HL-60 (cell line): ENCODE results near the gene KIR2DL4.
A peak's percentile ranks its signal among the peaks of the same experiment; 100 is the strongest.
"Not testable (repeated sequence)": the region's sequence is repeated elsewhere in the genome, so short reads cannot be mapped to it uniquely, and the experiment has no call there.

ENCODE experiments used
- DNase-seq, 2 experiments: peaks; one replicate each; pipeline ENCODE4 v3.0.0-alpha.2; 2010 to 2020; ENCODE audit warnings: low read depth in 1 of 2, low spot score in 1 of 2
- H3K27ac ChIP-seq: fragments of 250-450 bp; sonication (Bioruptor Pico); replicated peaks from 2 replicates; pipeline ENCODE4 v1.5.1; 2020; ENCODE audit warnings: mild to moderate bottlenecking, moderate library complexity
- H3K27me3 ChIP-seq: fragments of 250-450 bp; sonication (Bioruptor Pico); 2 replicates; pipeline ENCODE4 v1.5.1; 2021; ENCODE audit warnings: mild to moderate bottlenecking, moderate library complexity; ENCODE audit not compliant: insufficient read depth, poor library complexity, severe bottlenecking
- H3K4me3 ChIP-seq: replicated peaks from 2 replicates; pipeline ENCODE4 v1.5.1; 2011; ENCODE audit warnings: mild to moderate bottlenecking, control low read depth, low read length; ENCODE audit not compliant: insufficient read depth
- GABPA ChIP-seq: IDR thresholded peaks from 2 replicates; pipeline ENCODE4 v1.6.1; 2012; ENCODE audit warnings: low read depth
- POLR2AphosphoS5 ChIP-seq: IDR thresholded peaks from 2 replicates; pipeline ENCODE4 v1.6.1; 2012; ENCODE audit warnings: low read depth
- SPI1 ChIP-seq: IDR thresholded peaks from 2 replicates; pipeline ENCODE4 v1.6.1; 2012; ENCODE audit warnings: low read depth, mild to moderate bottlenecking, borderline replicate concordance
- TF ChIP-seq, protein P1 (sequence below): IDR thresholded peaks from 2 replicates; pipeline ENCODE4 v1.6.1; 2012; ENCODE audit warnings: low read depth; ENCODE audit not compliant: insufficient replicate concordance
- TF ChIP-seq, protein P2 (sequence below): IDR thresholded peaks from one replicate; pipeline ENCODE4 v1.5.1; 2011; ENCODE audit warnings: low read length, control low read depth, inconsistent platforms; ENCODE audit not compliant: insufficient read depth

Gene KIR2DL4

DNA sequence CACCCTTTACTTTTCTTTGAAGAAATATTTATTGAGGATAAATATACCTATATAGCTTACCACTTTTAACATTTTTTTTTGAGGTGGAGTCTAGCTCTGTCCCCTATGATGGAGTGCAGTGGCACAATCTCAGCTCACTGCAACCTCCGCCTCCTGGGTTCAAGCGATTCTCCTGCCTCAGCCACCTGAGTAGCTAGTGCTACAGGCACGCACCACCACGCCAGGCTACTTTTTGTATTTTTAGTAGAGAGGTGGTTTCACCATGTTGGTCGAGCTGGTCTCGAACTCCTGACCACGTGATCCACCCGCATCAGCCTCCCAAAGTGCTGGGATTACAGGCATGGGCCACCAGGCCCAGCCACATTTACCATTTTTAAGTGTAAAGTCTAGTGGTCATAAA is 27.6 kb upstream of the KIR2DL4 start:
- H3K4me3 ChIP-seq, H3K27ac ChIP-seq, DNase-seq, H3K27me3 ChIP-seq: not testable (repeated sequence)

DNA sequence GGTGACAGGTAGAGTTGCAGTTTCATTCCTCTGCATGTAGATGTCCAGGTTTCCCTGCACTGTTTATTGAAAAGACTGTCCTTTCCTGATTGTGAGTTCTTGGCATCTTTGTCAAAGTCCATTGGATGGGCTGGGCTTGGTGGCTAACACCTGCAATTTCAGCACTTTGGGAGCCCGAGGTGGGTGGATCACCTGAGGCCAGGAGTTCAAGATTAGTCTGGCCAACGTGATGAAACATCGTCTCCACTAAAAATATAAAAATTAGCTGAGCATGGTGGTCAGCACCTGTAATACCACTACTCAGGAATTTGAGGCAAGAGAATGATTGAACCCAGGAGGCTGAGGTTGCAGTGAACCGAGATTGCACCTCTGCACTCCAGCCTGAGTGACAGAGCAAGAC is 25.6 kb upstream of the KIR2DL4 start:
- DNase-seq, H3K4me3 ChIP-seq, H3K27me3 ChIP-seq, H3K27ac ChIP-seq: not testable (repeated sequence)

DNA sequence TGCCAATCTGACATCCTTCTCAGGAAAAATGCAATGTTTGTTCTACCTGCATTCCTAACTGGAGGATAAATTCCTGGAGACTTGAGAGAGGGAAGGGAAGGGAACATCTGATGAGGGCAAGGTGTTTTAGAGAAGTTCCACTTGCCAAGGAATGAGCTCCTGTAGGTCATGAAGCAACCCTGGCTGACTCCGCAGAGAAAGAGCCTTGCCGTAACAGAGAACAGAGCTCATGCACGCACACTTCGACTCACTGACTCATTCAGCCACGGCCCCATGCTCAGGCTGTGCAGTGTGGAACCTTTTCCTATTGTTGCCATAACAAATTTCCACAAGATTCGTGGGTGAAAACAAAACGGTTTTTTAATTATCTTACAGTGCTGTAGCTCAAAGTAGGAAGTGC is 24.5 kb upstream of the KIR2DL4 start:
- not testable (repeated sequence) for H3K4me3 ChIP-seq, H3K27ac ChIP-seq, H3K27me3 ChIP-seq
- DNase-seq: peak; percentile 41 to 64

DNA sequence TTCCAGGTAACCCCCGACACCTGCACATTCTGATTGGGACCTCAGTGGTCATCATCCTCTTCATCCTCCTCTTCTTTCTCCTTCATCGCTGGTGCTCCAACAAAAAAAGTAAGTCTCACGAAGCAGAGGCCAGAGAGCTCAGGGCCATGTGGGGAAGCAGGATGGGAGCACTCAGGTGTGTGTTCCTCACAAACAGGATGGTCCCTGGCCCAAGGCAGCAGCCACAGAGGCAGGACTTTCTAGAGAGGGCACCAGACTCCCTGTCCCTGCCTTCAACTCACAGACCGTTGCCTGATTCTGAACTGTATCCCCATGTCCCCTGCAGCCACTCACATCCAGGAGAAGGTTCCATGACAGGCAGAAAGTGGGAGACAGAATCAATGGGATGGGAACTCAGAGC is 20.5 kb upstream of the KIR2DL4 start:
- H3K4me3 ChIP-seq, DNase-seq, H3K27ac ChIP-seq, H3K27me3 ChIP-seq: not testable (repeated sequence)

DNA sequence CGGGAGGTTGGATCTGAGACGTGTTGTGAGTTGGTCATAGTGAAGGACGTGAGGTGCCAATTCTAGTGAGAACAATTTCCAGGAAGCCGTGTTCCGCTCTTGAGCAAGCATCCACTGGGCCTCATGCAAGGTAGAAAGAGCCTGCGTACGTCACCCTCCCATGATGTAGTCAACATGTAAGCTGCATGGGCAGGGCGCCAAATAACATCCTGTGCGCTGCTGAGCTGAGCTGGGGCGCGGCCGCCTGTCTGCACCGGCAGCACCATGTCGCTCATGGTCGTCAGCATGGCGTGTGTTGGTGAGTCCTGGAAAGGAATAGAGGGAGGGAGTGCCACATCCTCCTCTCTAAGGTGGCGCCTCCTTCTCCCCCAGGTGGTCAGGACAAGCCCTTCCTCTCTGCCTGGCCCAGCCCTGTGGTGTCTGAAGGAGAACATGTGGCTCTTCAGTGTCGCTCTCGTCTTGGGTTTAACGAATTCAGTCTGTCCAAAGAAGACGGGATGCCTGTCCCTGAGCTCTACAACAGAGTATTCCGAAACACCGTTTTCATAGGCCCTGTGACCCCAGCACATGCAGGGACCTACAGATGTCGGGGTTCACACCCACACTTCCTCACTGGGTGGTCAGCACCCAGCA is 17.2 kb upstream of the KIR2DL4 start:
- not testable (repeated sequence) for H3K27ac ChIP-seq, H3K27me3 ChIP-seq, DNase-seq, H3K4me3 ChIP-seq

DNA sequence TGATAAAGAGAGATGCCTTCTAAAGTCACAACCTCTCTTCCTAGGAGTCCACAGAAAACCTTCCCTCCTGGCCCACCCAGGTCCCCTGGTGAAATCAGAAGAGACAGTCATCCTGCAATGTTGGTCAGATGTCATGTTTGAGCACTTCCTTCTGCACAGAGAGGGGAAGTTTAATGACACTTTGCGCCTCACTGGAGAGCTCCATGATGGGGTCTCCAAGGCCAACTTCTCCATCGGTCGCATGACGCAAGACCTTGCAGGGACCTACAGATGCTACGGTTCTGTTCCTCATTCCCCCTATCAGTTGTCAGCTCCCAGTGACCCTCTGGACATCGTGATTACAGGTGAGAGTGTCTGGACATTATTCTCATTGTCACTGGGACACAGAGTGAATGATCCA is 15.3 kb upstream of the KIR2DL4 start:
- H3K4me3 ChIP-seq, H3K27me3 ChIP-seq: not testable (repeated sequence)
- H3K27ac ChIP-seq: peak overlapping the region; percentile 53
- DNase-seq: peak; percentile 54 to 87
- peak; percentile 80 for TF ChIP-seq SPI1

DNA sequence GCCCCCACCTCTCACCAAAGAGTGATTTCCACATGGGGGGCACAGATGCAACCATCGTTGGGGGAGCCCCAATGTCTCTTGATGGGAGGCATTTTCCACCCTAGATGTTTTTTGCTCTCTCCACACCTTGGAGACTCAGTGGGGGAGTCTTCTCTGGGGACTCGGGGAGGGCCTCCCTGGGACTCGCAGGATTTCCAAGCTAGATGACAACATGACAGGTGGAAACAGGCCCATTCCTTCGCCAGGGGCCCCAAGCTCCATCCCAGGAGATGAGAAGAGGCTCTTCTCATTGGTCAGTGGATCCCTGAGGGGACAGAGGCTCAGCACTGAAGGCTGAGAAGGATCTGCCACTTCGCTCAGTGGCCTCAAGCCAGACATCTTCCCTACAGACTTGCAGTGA is 12.7 kb upstream of the KIR2DL4 start:
- no peak overlapping the region for H3K4me3 ChIP-seq
- no peak overlapping the region for H3K27ac ChIP-seq
- H3K27me3 ChIP-seq: no peaks in the 10 kb centered on the region
- TF ChIP-seq SPI1 (no peak), GABPA (no peak), POLR2AphosphoS5 (no peak)
- TF ChIP-seq, protein P1, sequence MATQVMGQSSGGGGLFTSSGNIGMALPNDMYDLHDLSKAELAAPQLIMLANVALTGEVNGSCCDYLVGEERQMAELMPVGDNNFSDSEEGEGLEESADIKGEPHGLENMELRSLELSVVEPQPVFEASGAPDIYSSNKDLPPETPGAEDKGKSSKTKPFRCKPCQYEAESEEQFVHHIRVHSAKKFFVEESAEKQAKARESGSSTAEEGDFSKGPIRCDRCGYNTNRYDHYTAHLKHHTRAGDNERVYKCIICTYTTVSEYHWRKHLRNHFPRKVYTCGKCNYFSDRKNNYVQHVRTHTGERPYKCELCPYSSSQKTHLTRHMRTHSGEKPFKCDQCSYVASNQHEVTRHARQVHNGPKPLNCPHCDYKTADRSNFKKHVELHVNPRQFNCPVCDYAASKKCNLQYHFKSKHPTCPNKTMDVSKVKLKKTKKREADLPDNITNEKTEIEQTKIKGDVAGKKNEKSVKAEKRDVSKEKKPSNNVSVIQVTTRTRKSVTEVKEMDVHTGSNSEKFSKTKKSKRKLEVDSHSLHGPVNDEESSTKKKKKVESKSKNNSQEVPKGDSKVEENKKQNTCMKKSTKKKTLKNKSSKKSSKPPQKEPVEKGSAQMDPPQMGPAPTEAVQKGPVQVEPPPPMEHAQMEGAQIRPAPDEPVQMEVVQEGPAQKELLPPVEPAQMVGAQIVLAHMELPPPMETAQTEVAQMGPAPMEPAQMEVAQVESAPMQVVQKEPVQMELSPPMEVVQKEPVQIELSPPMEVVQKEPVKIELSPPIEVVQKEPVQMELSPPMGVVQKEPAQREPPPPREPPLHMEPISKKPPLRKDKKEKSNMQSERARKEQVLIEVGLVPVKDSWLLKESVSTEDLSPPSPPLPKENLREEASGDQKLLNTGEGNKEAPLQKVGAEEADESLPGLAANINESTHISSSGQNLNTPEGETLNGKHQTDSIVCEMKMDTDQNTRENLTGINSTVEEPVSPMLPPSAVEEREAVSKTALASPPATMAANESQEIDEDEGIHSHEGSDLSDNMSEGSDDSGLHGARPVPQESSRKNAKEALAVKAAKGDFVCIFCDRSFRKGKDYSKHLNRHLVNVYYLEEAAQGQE: no peak
- TF ChIP-seq, protein P2, sequence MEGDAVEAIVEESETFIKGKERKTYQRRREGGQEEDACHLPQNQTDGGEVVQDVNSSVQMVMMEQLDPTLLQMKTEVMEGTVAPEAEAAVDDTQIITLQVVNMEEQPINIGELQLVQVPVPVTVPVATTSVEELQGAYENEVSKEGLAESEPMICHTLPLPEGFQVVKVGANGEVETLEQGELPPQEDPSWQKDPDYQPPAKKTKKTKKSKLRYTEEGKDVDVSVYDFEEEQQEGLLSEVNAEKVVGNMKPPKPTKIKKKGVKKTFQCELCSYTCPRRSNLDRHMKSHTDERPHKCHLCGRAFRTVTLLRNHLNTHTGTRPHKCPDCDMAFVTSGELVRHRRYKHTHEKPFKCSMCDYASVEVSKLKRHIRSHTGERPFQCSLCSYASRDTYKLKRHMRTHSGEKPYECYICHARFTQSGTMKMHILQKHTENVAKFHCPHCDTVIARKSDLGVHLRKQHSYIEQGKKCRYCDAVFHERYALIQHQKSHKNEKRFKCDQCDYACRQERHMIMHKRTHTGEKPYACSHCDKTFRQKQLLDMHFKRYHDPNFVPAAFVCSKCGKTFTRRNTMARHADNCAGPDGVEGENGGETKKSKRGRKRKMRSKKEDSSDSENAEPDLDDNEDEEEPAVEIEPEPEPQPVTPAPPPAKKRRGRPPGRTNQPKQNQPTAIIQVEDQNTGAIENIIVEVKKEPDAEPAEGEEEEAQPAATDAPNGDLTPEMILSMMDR: no peak
- no peak for DNase-seq

DNA sequence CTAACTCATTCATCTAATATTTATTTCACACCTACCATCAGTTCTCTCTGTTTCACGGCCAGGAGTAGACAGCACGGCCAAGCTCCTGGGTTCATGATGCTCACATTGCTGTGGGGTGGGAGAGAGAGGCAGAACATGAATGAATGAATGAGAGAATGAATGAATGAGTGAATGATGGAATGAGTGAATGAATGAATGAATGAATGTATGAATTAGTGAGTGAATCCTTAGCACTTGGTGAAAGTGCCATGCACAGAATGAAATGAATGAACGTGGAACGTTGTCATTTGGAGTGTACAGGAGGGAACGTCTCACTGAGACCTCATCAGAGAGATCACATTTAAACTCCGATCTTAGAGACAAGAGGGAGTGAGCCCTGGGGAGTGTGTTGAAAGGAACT is 11.9 kb upstream of the KIR2DL4 start:
- no peak for TF ChIP-seq SPI1
- TF ChIP-seq, protein P1: no peak
- no peak for TF ChIP-seq POLR2AphosphoS5
- TF ChIP-seq, protein P2: no peak
- no peak for TF ChIP-seq GABPA
- H3K4me3 ChIP-seq: no peak overlapping the region
- H3K27me3 ChIP-seq: no peaks in the 10 kb centered on the region
- DNase-seq: no peak
- no peak overlapping the region for H3K27ac ChIP-seq
